WTC11 (cell line): Measurements from ENCODE around the gene ARHGAP26.

Experiments used
- CTCF ChIP-seq: fragments of 200-600 bp; IDR thresholded peaks from 2 replicates; pipeline ENCODE4 v1.8.0; 2022; ENCODE audit warnings: antibody characterized with exemption
- TP53 ChIP-seq: sonication (generic); formaldehyde crosslinking; IDR thresholded peaks from 2 replicates; pipeline ENCODE4 v1.8.1; 2023; ENCODE audit warnings: mild to moderate bottlenecking, missing genetic modification reagents
- TF ChIP-seq, protein P1 (sequence below): sonication (generic); formaldehyde crosslinking; IDR thresholded peaks from 2 replicates; pipeline ENCODE4 v1.8.1; 2022; ENCODE audit warnings: low read depth, mild to moderate bottlenecking, moderate library complexity, missing genetic modification reagents, borderline replicate concordance

- TF ChIP-seq CTCF (no peak), TP53 (CRISPR knock-in tag) (no peak)
- TF ChIP-seq, protein P1, sequence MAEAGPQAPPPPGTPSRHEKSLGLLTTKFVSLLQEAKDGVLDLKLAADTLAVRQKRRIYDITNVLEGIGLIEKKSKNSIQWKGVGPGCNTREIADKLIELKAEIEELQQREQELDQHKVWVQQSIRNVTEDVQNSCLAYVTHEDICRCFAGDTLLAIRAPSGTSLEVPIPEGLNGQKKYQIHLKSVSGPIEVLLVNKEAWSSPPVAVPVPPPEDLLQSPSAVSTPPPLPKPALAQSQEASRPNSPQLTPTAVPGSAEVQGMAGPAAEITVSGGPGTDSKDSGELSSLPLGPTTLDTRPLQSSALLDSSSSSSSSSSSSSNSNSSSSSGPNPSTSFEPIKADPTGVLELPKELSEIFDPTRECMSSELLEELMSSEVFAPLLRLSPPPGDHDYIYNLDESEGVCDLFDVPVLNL (CRISPR knock-in tag) = no peak
Observed at GRCh38 chr5:143274952-143275351, 504.8 kb downstream of the ARHGAP26 start.
